ENCODE measurements around the gene PSEN2.

Gene PSEN2

GRCh38 chr1:226884966-226885820 is 14.8 kb downstream of the PSEN2 start:
- H3K27me3 ChIP-seq (replicated peaks), result no peaks in the 10 kb centered on the region
- H3K27ac ChIP-seq, result no peak overlapping the region
- H3K4me3 ChIP-seq (ENCODE audit: low read depth, low read length), result no peak overlapping the region
- TF ChIP-seq CTCF (IDR thresholded peaks at IDR 0.05; ENCODE audit: low read depth, low read length, missing control alignments), result no peak
- in situ Hi-C loops (cut with HindIII; ENCODE audit: low pct_ligation_motif_present, low sequenced_read_pairs), result no loop called here
- no peak for DNase-seq
- H3K36me3 ChIP-seq (replicated peaks), result no peaks in the 10 kb centered on the region

- no peaks in the 10 kb centered on the region for H3K27me3 ChIP-seq (replicated peaks)
- H3K4me3 ChIP-seq (ENCODE audit: low read depth, low read length), result no peak overlapping the region
- no peak overlapping the region for H3K27ac ChIP-seq
- no peaks in the 10 kb centered on the region for H3K36me3 ChIP-seq (replicated peaks)
- in situ Hi-C loops (cut with HindIII; ENCODE audit: low pct_ligation_motif_present, low sequenced_read_pairs), result no loop called here
- no peak for TF ChIP-seq CTCF (IDR thresholded peaks at IDR 0.05; ENCODE audit: low read depth, low read length, missing control alignments)
- DNase-seq, result no peak
These were observed 15.9 kb downstream of the PSEN2 start for GRCh38 chr1:226886122-226886901.

DNA sequence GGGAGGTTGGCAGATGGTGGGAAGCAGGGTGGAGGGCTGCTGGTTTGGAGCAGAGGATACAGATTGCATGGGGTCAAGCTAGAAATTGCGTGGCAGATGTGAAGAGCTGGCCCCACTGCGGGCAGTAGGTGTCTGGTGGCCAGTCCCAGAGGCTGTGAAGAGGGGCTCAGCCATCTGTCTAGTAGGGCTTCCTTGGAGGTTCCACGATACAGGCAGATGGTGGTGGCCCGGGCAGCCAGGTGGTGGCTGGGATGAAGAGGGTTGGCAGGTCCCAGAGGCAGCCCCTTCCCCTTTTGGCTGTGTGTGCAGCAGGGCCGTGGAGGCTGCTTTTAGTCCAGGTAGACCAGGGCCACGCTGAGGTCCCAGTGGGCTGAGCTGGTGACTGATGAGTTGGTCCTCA is 16.6 kb downstream of the PSEN2 start:
- H3K27ac ChIP-seq, result no peak overlapping the region
- no peak for DNase-seq
- H3K4me3 ChIP-seq (ENCODE audit: low read depth, low read length), result no peak overlapping the region
- no peaks in the 10 kb centered on the region for H3K36me3 ChIP-seq (replicated peaks)
- no peaks in the 10 kb centered on the region for H3K27me3 ChIP-seq (replicated peaks)
- no peak for TF ChIP-seq CTCF (IDR thresholded peaks at IDR 0.05; ENCODE audit: low read depth, low read length, missing control alignments)
- in situ Hi-C loops (cut with HindIII; ENCODE audit: low pct_ligation_motif_present, low sequenced_read_pairs), result no loop called here

- in situ Hi-C loops (cut with HindIII; ENCODE audit: low pct_ligation_motif_present, low sequenced_read_pairs), result no loop called here
- H3K27me3 ChIP-seq (replicated peaks), result no peaks in the 10 kb centered on the region
- no peak overlapping the region for H3K4me3 ChIP-seq (ENCODE audit: low read depth, low read length)
- no peak for DNase-seq
- TF ChIP-seq CTCF (IDR thresholded peaks at IDR 0.05; ENCODE audit: low read depth, low read length, missing control alignments), result no peak
- H3K36me3 ChIP-seq (replicated peaks), result no peaks in the 10 kb centered on the region
- no peak overlapping the region for H3K27ac ChIP-seq
These were observed 17.6 kb downstream of the PSEN2 start for GRCh38 chr1:226888021-226888420.

- Histone ChIP-seq H3K36me3 (replicated peaks) (no peaks in the 10 kb centered on the region), H3K27ac (no peak overlapping the region), H3K27me3 (replicated peaks) (no peaks in the 10 kb centered on the region), H3K4me3 (ENCODE audit: low read depth, low read length) (no peak overlapping the region)
- no peak for TF ChIP-seq CTCF (IDR thresholded peaks at IDR 0.05; ENCODE audit: low read depth, low read length, missing control alignments)
- in situ Hi-C loops (cut with HindIII; ENCODE audit: low pct_ligation_motif_present, low sequenced_read_pairs), result no loop called here
- no peak for DNase-seq
These were observed 18.4 kb downstream of the PSEN2 start for GRCh38 chr1:226888816-226889215.

Data from brain microvascular endothelial cell (primary cell).